MM.1S (cell line): ENCODE data around the gene ZPBP2.

Experiments
- EZH2 ChIP-seq: fragments of 300-600 bp; sonication (generic); optimal IDR thresholded peaks from 2 replicates; pipeline ENCODE3; 2017; ENCODE audit warnings: low read depth, mild to moderate bottlenecking, antibody characterized with exemption, low read length, mixed read lengths
- TF ChIP-seq, protein P1 (sequence below): fragments of 300-600 bp; sonication (generic); IDR thresholded peaks from 2 replicates; pipeline ENCODE4 v1.5.1; 2016; ENCODE audit warnings: antibody characterized with exemption, low read length, mixed read lengths

DNA sequence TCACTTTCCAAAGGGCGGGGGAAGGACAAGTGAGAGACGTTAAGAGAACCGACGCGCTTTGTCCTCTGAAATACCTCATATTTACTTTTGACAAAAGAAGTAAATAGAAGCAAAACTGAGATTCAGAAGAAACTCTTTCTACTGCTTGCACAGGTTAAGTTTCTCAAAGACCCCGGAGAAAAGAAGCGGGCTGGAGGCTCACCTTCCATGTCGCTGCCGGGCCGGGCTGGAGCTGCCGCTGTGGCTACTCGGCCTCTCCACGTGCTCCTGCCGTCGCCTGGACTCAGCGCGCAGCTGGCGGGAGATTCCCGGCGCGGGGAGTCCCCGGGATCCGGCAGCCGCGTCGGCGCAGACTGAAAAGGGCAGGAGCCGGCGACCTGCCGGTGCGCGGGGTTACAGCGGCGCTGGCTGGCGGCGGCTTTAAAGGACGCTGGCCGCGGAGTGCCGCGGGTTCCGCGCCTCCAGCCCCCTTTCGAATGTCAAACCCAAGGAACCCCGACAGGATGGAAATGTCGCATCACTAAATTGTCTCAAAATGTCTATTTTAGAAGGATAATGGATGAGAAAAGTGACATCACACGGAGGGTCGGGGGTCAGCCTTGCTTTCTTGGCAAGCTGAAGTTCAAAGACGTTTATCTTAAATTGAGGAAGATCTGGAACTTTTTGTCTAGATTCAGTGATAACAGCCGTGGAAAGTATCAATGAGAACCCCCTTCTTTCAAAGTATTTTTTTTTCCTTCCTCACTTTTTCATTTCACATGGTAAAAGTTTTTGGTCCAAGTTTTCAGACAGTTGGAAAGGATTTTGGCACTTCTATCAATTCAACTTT lies 3.9 kb upstream of the ZPBP2 start, which contains the start of gene IKZF3:
- TF ChIP-seq EZH2, result no peak
- TF ChIP-seq, protein P1, sequence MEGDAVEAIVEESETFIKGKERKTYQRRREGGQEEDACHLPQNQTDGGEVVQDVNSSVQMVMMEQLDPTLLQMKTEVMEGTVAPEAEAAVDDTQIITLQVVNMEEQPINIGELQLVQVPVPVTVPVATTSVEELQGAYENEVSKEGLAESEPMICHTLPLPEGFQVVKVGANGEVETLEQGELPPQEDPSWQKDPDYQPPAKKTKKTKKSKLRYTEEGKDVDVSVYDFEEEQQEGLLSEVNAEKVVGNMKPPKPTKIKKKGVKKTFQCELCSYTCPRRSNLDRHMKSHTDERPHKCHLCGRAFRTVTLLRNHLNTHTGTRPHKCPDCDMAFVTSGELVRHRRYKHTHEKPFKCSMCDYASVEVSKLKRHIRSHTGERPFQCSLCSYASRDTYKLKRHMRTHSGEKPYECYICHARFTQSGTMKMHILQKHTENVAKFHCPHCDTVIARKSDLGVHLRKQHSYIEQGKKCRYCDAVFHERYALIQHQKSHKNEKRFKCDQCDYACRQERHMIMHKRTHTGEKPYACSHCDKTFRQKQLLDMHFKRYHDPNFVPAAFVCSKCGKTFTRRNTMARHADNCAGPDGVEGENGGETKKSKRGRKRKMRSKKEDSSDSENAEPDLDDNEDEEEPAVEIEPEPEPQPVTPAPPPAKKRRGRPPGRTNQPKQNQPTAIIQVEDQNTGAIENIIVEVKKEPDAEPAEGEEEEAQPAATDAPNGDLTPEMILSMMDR, result peak; percentile 56
